Skeletal muscle tissue (tissue), 4 donors: Measurements from ENCODE around the gene SAT2. TPM values are rescaled to one million over a fixed set of nuclear protein-coding genes. Genes with fewer than 3 reads are reported as not detected.
A peak's percentile ranks its signal among the peaks of the same experiment; 100 is the strongest.
"Not testable (repeated sequence)": the region's sequence is repeated elsewhere in the genome, so short reads cannot be mapped to it uniquely, and the experiment has no call there.

Experiments
- H3K27ac ChIP-seq: one replicate; pipeline ENCODE4 v1.7.0; 2013; ENCODE audit warnings: mild to moderate bottlenecking, low read depth, low read length, inconsistent platforms
- H3K27me3 ChIP-seq, 3 donors: one replicate each; pipeline ENCODE4 v1.7.0; 2013; ENCODE audit warnings: low read length in 3 of 3; ENCODE audit not compliant: control insufficient read depth in 3 of 3, insufficient read depth in 3 of 3
- H3K36me3 ChIP-seq, 3 donors: one replicate each; pipeline ENCODE4 v1.7.0; 2013; ENCODE audit warnings: low read length in 3 of 3; ENCODE audit not compliant: control insufficient read depth in 3 of 3, insufficient read depth in 3 of 3
- H3K4me1 ChIP-seq, 3 donors: one replicate each; pipeline ENCODE4 v1.7.0; 2013; ENCODE audit warnings: low read length in 3 of 3, mild to moderate bottlenecking in 3 of 3; ENCODE audit not compliant: control insufficient read depth in 3 of 3, insufficient read depth in 3 of 3
- H3K4me3 ChIP-seq, 3 donors: one replicate each; pipeline ENCODE4 v1.7.0; 2013; ENCODE audit warnings: low read length in 3 of 3
- H3K9ac ChIP-seq, 3 donors: one replicate each; pipeline ENCODE4 v1.7.0; 2013; ENCODE audit warnings: low read length in 3 of 3, mild to moderate bottlenecking in 3 of 3, moderate library complexity in 2 of 3, low read depth in 1 of 3
- H3K9me3 ChIP-seq, 3 donors: one replicate each; pipeline ENCODE4 v1.7.0; 2013; ENCODE audit warnings: low read length in 3 of 3; ENCODE audit not compliant: control insufficient read depth in 3 of 3
- total RNA-seq: library from RNA; depleted of rRNA; stranded (reverse); fragments of >200 nt; gene quantifications from one replicate; pipeline ENCODE4 v1.2.3, GENCODE V29; 2014
- donor health status: Osteomylitis.

SAT2 gene
- total RNA-seq, 1 donor from 2014 or later: 41.2 TPM

GRCh38 chr17:7597561-7597960 is 30.1 kb downstream of the SAT2 start:
- not testable (repeated sequence) for H3K4me3 ChIP-seq, H3K9ac ChIP-seq, H3K27me3 ChIP-seq, H3K27ac ChIP-seq, H3K4me1 ChIP-seq, H3K9me3 ChIP-seq
- peaks cover 69 to 82% (median 74%) of the 10 kb centered on the region in 3 donors for H3K36me3 ChIP-seq

- H3K36me3 ChIP-seq: peaks cover 57 to 62% (median 58%) of the 10 kb centered on the region in 3 donors
- peaks cover 7 to 22% (median 18%) of the 10 kb centered on the region in 3 donors for H3K4me1 ChIP-seq
- H3K9me3 ChIP-seq: no peaks in the 10 kb centered on the region
- no peak overlapping the region for H3K4me3 ChIP-seq
- H3K27ac ChIP-seq: no peak overlapping the region
- no peaks in the 10 kb centered on the region for H3K27me3 ChIP-seq
- no peak overlapping the region for H3K9ac ChIP-seq
These were observed 34.3 kb downstream of the SAT2 start for GRCh38 chr17:7593296-7593695.

- H3K9me3 ChIP-seq: no peaks in the 10 kb centered on the region
- H3K4me3 ChIP-seq: no peak overlapping the region
- H3K4me1 ChIP-seq: peaks cover 7 to 22% (median 19%) of the 10 kb centered on the region in 3 donors
- no peak overlapping the region for H3K27ac ChIP-seq
- H3K36me3 ChIP-seq: peaks cover 59 to 66% (median 60%) of the 10 kb centered on the region in 3 donors
- H3K27me3 ChIP-seq: no peaks in the 10 kb centered on the region
- H3K9ac ChIP-seq: no peak overlapping the region
These were observed 35.1 kb downstream of the SAT2 start for GRCh38 chr17:7592422-7593021.

- H3K4me1 ChIP-seq: peaks cover 7 to 22% (median 22%) of the 10 kb centered on the region in 3 donors
- H3K4me3 ChIP-seq: no peak overlapping the region
- H3K9ac ChIP-seq: no peak overlapping the region
- H3K36me3 ChIP-seq: peaks cover 57 to 68% (median 66%) of the 10 kb centered on the region in 3 donors
- H3K27ac ChIP-seq: no peak overlapping the region
- H3K27me3 ChIP-seq: no peaks in the 10 kb centered on the region
- no peaks in the 10 kb centered on the region for H3K9me3 ChIP-seq
These were observed 36.0 kb downstream of the SAT2 start for GRCh38 chr17:7591596-7591995.

GRCh38 chr17:7590743-7591142 is 36.9 kb downstream of the SAT2 start:
- Histone ChIP-seq H3K9me3 (no peaks in the 10 kb centered on the region), H3K4me1 (peaks cover 7 to 24% (median 22%) of the 10 kb centered on the region in 3 donors), H3K27me3 (no peaks in the 10 kb centered on the region), H3K36me3 (peaks cover 51 to 64% (median 60%) of the 10 kb centered on the region in 3 donors), H3K9ac (peak overlapping the region in 1 of 3 donors; percentile 3), H3K4me3 (no peak overlapping the region), H3K27ac (peak overlapping the region; percentile 28)

GRCh38 chr17:7589891-7590691 is 37.5 kb downstream of the SAT2 start, which contains the start of gene SOX15:
TSS of gene SOX15 (minus strand) at chr17:7590094. CDS start at chr17:7589676, 418 bp downstream.
- Histone ChIP-seq H3K36me3 (peaks cover 44 to 57% (median 53%) of the 10 kb centered on the region in 3 donors), H3K27ac (peak within 1 kb of the TSS; percentile 47), H3K4me3 (peak within 1 kb of the TSS; percentile 46 to 67 (median 54)), H3K4me1 (peaks cover 11 to 30% (median 22%) of the 10 kb centered on the region in 3 donors), H3K27me3 (no peaks in the 10 kb centered on the region), H3K9ac (peak within 1 kb of the TSS; percentile 58 to 79 (median 77)), H3K9me3 (no peaks in the 10 kb centered on the region)

- Histone ChIP-seq H3K4me1 (peaks cover 17 to 38% (median 24%) of the 10 kb centered on the region in 3 donors), H3K9ac (peak overlapping the region; percentile 58 to 79 (median 77)), H3K4me3 (peak overlapping the region; percentile 46 to 67 (median 54)), H3K36me3 (peaks cover 37 to 50% (median 46%) of the 10 kb centered on the region in 3 donors), H3K27ac (peak overlapping the region; percentile 47), H3K9me3 (no peaks in the 10 kb centered on the region), H3K27me3 (no peaks in the 10 kb centered on the region)
These were observed 38.3 kb downstream of the SAT2 start for GRCh38 chr17:7589204-7589868.

- no peaks in the 10 kb centered on the region for H3K27me3 ChIP-seq
- peak overlapping the region in 2 of 3 donors; percentile 77 to 79 for H3K9ac ChIP-seq
- H3K4me3 ChIP-seq: peak overlapping the region; percentile 46 to 67 (median 54)
- peak overlapping the region; percentile 47 for H3K27ac ChIP-seq
- H3K9me3 ChIP-seq: no peaks in the 10 kb centered on the region
- peaks cover 30 to 43% (median 39%) of the 10 kb centered on the region in 3 donors for H3K36me3 ChIP-seq
- peaks cover 19 to 40% (median 26%) of the 10 kb centered on the region in 3 donors for H3K4me1 ChIP-seq
These were observed 38.9 kb downstream of the SAT2 start for GRCh38 chr17:7588553-7589203.

GRCh38 chr17:7587420-7588151 is 40.0 kb downstream of the SAT2 start:
- H3K27me3 ChIP-seq: no peaks in the 10 kb centered on the region
- no peak overlapping the region for H3K9ac ChIP-seq
- H3K27ac ChIP-seq: no peak overlapping the region
- no peaks in the 10 kb centered on the region for H3K9me3 ChIP-seq
- peaks cover 26 to 49% (median 35%) of the 10 kb centered on the region in 3 donors for H3K4me1 ChIP-seq
- H3K36me3 ChIP-seq: peaks cover 19 to 32% (median 30%) of the 10 kb centered on the region in 3 donors
- no peak overlapping the region for H3K4me3 ChIP-seq
